ENCODE measurements around the gene PALLD. TPM values are rescaled to one million over a fixed set of nuclear protein-coding genes. Genes with fewer than 3 reads are reported as not detected.

The PALLD gene
- polyA plus RNA-seq, 1 donor from 2014 or later, result 20.5 TPM

DNA sequence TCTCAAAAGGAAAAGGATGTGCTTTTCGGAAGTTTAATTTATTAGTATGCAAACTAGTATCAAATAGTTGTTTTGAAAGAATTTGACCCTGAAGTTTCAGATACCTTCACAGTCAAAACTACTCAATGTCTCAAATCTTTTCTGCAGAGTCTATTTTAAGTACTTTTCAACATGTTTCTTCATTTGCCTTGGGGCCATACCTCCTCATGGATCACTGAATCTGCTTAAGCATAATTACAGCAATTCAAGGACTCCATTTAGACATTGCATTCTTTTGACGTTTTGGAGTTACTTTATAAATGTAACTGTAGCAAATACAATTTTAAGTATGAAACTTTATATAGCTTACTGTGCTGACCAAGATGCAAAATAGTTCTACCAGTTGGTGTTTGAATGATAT lies 25.5 kb downstream of the PALLD start:
- Histone ChIP-seq H3K9ac (ENCODE audit: low read length) (no peak overlapping the region), H3K79me2 (replicated peaks; ENCODE audit: insufficient read depth, low read length) (no peaks in the 10 kb centered on the region), H3K27ac (ENCODE audit: low read length) (no peak overlapping the region), H3K27me3 (ENCODE audit: insufficient read depth, low read depth, low read length) (no peaks in the 10 kb centered on the region), H3K4me2 (ENCODE audit: low read length) (no peak overlapping the region), H4K20me1 (ENCODE audit: insufficient read depth) (no peaks in the 10 kb centered on the region), H3K9me3 (ENCODE audit: low read length) (no peaks in the 10 kb centered on the region), H3K4me3 (ENCODE audit: low read length) (no peak overlapping the region), H3K36me3 (ENCODE audit: insufficient read depth, low read length) (no peaks in the 10 kb centered on the region), H3F3A (ENCODE audit: insufficient read depth, low read length, poor library complexity, severe bottlenecking) (no peaks in the 10 kb centered on the region), H3K9me2 (ENCODE audit: insufficient read depth, low read length) (no peaks in the 10 kb centered on the region), H2AFZ (ENCODE audit: low read depth, low read length) (no peak overlapping the region)
- no peak for TF ChIP-seq EZH2 (IDR thresholded peaks at IDR 0.05; ENCODE audit: borderline replicate concordance, insufficient read depth, low read length, poor library complexity, severe bottlenecking)
- no peak for TF ChIP-seq MXI1 (conservative IDR thresholded peaks at IDR 0.05; ENCODE audit: poor library complexity, severe bottlenecking)
- TF ChIP-seq CTCF (IDR thresholded peaks at IDR 0.05; ENCODE audit: poor library complexity, severe bottlenecking), result no peak
- no peak for TF ChIP-seq RAD21 (conservative IDR thresholded peaks at IDR 0.05)
- TF ChIP-seq TAF1 (IDR thresholded peaks at IDR 0.05; ENCODE audit: low read depth), result no peak
- TF ChIP-seq REST (IDR thresholded peaks at IDR 0.05; ENCODE audit: borderline replicate concordance), result no peak
- no peak for TF ChIP-seq SMC3 (conservative IDR thresholded peaks at IDR 0.05; ENCODE audit: poor library complexity)
- TF ChIP-seq POLR2AphosphoS5 (IDR thresholded peaks at IDR 0.05), result no peak
- no peak for TF ChIP-seq EP300 (conservative IDR thresholded peaks at IDR 0.05; ENCODE audit: poor library complexity, severe bottlenecking)

DNA sequence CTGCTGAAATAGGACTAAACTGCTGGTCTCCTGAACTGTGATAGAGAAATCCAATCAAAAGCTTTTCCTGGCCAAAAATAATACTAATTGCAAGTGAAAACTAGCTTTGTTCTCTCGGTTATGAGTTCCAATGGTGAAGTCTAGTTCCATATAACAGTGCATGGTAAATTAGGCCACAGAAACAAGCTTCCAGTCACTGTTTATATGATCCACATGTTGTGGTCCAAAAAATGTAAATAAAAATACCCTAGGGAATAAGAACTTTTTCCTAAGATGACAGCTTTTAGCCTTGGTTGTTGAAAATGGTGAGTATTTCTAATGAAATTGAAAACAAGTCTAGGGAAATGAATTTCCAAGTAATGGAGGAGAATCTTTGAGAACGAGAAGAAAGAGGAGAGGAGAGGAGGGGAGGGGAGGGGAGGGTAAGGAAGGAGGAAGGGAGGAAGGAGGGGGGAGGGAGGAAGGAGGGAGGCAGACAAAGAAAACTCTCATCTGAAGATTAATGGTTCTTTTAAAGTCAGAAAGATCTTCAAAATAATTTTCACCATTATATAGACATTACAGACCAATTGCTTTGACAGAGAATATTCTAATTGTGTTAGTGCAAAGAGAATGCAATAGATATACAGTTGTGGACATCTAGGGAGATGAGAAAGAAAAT lies 26.1 kb downstream of the PALLD start:
- no peak overlapping the region for H3K4me2 ChIP-seq (ENCODE audit: low read length)
- H4K20me1 ChIP-seq (ENCODE audit: insufficient read depth), result no peaks in the 10 kb centered on the region
- H3K27ac ChIP-seq (ENCODE audit: low read length), result no peak overlapping the region
- H3K27me3 ChIP-seq (ENCODE audit: insufficient read depth, low read depth, low read length), result no peaks in the 10 kb centered on the region
- TF ChIP-seq EP300 (conservative IDR thresholded peaks at IDR 0.05; ENCODE audit: poor library complexity, severe bottlenecking), result no peak
- no peak for TF ChIP-seq TAF1 (IDR thresholded peaks at IDR 0.05; ENCODE audit: low read depth)
- H3K9me3 ChIP-seq (ENCODE audit: low read length), result no peaks in the 10 kb centered on the region
- no peaks in the 10 kb centered on the region for H3F3A ChIP-seq (ENCODE audit: insufficient read depth, low read length, poor library complexity, severe bottlenecking)
- no peak overlapping the region for H3K9ac ChIP-seq (ENCODE audit: low read length)
- no peaks in the 10 kb centered on the region for H3K9me2 ChIP-seq (ENCODE audit: insufficient read depth, low read length)
- H3K36me3 ChIP-seq (ENCODE audit: insufficient read depth, low read length), result no peaks in the 10 kb centered on the region
- H3K4me3 ChIP-seq (ENCODE audit: low read length), result no peak overlapping the region
- no peak overlapping the region for H2AFZ ChIP-seq (ENCODE audit: low read depth, low read length)
- H3K79me2 ChIP-seq (replicated peaks; ENCODE audit: insufficient read depth, low read length), result no peaks in the 10 kb centered on the region
